Psoas muscle (tissue), 8 donors: ENCODE data around the gene PCSK7. TPM values are rescaled to one million over a fixed set of nuclear protein-coding genes. Genes with fewer than 3 reads are reported as not detected.

Experiments used
- ATAC-seq, 4 donors: fragments of 200-7000 bp; cut with Tn5 transposase; one replicate each; pipeline ENCODE4 v1.9.1; 2020; ENCODE audit warnings: moderate library complexity in 3 of 4, mild to moderate bottlenecking in 2 of 4
- DNase-seq, 2 donors: peaks; one replicate each; pipeline ENCODE4 v3.0.0-alpha.2; 2020
- H3K27ac ChIP-seq: fragments of 200-600 bp; one replicate; pipeline ENCODE4 v1.8.0; 2022
- H3K27me3 ChIP-seq, 3 donors: fragments of 200-600 bp in 1 of 3; one replicate each; pipeline versions ENCODE4 v1.6.1 to v1.8.0; 2013 to 2022; ENCODE audit warnings: low read length in 2 of 3, mild to moderate bottlenecking in 2 of 3, moderate library complexity in 1 of 3; ENCODE audit not compliant: insufficient read depth in 3 of 3
- H3K36me3 ChIP-seq, 2 donors: fragments of 200-600 bp in 1 of 2; one replicate each; pipeline versions ENCODE4 v1.6.1 to v1.8.0; 2013 to 2022; ENCODE audit warnings: low read depth in 1 of 2, mild to moderate bottlenecking in 1 of 2, moderate library complexity in 1 of 2; ENCODE audit not compliant: insufficient read depth in 1 of 2
- H3K4me1 ChIP-seq: fragments of 200-600 bp; one replicate; pipeline ENCODE4 v1.8.0; 2022
- H3K4me3 ChIP-seq: fragments of 200-600 bp; one replicate; pipeline ENCODE4 v1.8.0; 2022; ENCODE audit warnings: mild to moderate bottlenecking
- H3K9me3 ChIP-seq: fragments of 200-600 bp; one replicate; pipeline ENCODE4 v1.8.0; 2022
- CTCF ChIP-seq: fragments of 200-600 bp; IDR thresholded peaks from one replicate; pipeline ENCODE4 v1.8.0; 2022; ENCODE audit warnings: antibody characterized with exemption
- WGBS, 3 donors: extraction: QIAGEN DNeasy Blood & Tissue Kit; methylation state at CpG; one replicate each; pipeline versions ENCODE4 v1.1.6 to v1.1.7; 2013; 5-methylcytosine and 5-hydroxymethylcytosine counted together
- intact Hi-C, 2 donors: fragments of 100-400 bp; cut with DNase I; formaldehyde crosslinking; loops; one replicate each; pipeline versions ENCODE4 v1.11.0 to v1.14.2; 2022
- polyA plus RNA-seq, 3 donors: library from polyadenylated mRNA; stranded (reverse); fragments of 200-250 nt; gene quantifications; one replicate each; pipeline ENCODE4 v1.2.3, GENCODE V29; 2013
- total RNA-seq, 4 donors: library from RNA; stranded (reverse); fragmentation: NEBNext Ultra II Directional in 2 of 4; extraction: Animal tissue kit (Norgen Biotek cat#: 25700) in 2 of 4; gene quantifications; one replicate each; pipeline versions ENCODE4 v1.2.1 to v1.2.4, GENCODE V29; 2021 to 2023
- donor health status: healthy with polysubstance abuse.
- donor health status: DM: no; HTN: no; CAD: no; lungs with moderate emphysema.
- donor health status: Bipolar disorder and iron deficiency.
- donor health status: healthy.
- donor health status: DM: yes; HTN: yes; CAD: no.
- donor health status: DM: no; HTN: no; CAD: no.
- donor health status: DM: no; HTN: no; CAD: no.
- donor health status: DM: yes; HTN: yes; CAD: no.

Gene PCSK7
- total and polyA plus RNA-seq, 7 donors: 9.9 to 23.6 (median 17.5) TPM

GRCh38 chr11:117187428-117187798, 44.5 kb downstream of the PCSK7 start:
- Histone ChIP-seq H3K27me3 (no peaks in the 10 kb centered on the region), H3K4me1 (no peaks in the 10 kb centered on the region), H3K9me3 (no peaks in the 10 kb centered on the region), H3K36me3 (peaks cover 0 to 95% of the 10 kb centered on the region in 2 donors), H3K27ac (no peak overlapping the region), H3K4me3 (no peak overlapping the region)
- 76 to 84% (median 78%) methylated on average over 13 of the region's 13 CpGs for WGBS, 3 donors
- intact Hi-C loops: no loop called here
- ATAC-seq: no peak
- peak in 1 of 2 donors; percentile 36 for DNase-seq
- TF ChIP-seq CTCF: no peak

GRCh38 chr11:117187007-117187406, 44.9 kb downstream of the PCSK7 start:
- 68 to 73% (median 71%) methylated on average over 5 to 6 of the region's 6 CpGs for WGBS, 3 donors
- TF ChIP-seq CTCF: no peak
- no peak for ATAC-seq
- peak in 1 of 2 donors; percentile 37 for DNase-seq
- no peak overlapping the region for H3K4me3 ChIP-seq
- intact Hi-C loops: no loop called here
- no peaks in the 10 kb centered on the region for H3K4me1 ChIP-seq
- no peaks in the 10 kb centered on the region for H3K27me3 ChIP-seq
- H3K36me3 ChIP-seq: peaks cover 0 to 95% of the 10 kb centered on the region in 2 donors
- no peaks in the 10 kb centered on the region for H3K9me3 ChIP-seq
- no peak overlapping the region for H3K27ac ChIP-seq

DNA sequence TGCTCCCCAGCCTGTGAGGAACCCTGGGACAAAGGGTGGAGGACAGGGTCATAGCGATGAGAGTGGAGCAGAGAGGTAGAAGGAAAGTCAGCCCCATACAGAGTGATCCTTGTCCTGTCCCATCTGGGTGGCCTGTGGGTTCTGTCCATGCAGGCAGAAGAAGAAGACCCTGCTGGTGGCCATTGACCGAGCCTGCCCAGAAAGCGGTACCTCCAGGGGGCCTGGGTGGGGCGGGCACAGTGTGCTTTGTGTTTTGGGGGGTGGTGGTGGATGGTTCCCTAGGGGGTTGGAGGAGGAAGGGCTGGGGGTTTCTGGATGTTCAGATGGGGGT, 45.5 kb downstream of the PCSK7 start:
- no peak overlapping the region for H3K27ac ChIP-seq
- intact Hi-C loops: no loop called here
- WGBS, 3 donors: 91 to 98% (median 95%) methylated on average over 4 of the region's 4 CpGs
- H3K9me3 ChIP-seq: no peaks in the 10 kb centered on the region
- H3K36me3 ChIP-seq: peaks cover 0 to 92% of the 10 kb centered on the region in 2 donors
- TF ChIP-seq CTCF: no peak
- DNase-seq (peak in 1 of 2 donors; percentile 26), ATAC-seq (no peak)
- H3K27me3 ChIP-seq: no peaks in the 10 kb centered on the region
- peaks cover 3% of the 10 kb centered on the region for H3K4me1 ChIP-seq
- no peak overlapping the region for H3K4me3 ChIP-seq

DNA sequence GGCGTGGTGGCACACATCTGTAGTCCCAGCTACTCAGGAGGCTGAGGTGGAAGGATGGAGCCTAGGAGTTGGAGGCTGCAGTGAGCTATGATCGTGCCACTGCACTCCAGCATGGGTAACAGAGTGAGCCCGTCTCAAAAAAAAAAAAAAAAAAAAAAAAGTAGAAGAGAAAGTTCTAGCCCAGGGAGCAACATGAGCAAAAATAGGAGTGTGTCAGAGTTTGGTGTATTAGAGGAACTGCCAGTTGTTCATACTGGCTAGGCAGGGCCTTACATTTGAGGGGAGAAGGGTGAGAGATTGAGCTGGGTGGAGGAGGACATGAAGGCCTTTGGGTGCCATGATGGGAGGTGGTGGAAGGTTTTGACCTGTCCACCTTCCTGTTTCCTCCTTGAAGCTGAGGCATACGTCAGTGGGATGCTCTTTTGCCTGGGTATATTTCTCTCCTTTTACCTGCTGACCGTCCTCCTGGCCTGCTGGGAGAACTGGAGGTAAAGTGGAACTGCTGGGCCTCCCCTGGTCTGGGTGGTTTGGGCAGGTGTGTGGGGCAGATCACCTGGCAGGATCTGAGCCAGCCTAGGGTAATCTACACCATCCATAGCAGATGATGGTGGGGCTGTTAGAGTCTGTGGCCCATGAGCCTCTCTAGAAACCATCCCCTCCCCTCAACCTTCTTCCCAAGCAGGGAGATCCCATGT, 46.0 kb downstream of the PCSK7 start:
- Histone ChIP-seq H3K4me3 (no peak overlapping the region), H3K27me3 (no peaks in the 10 kb centered on the region), H3K27ac (no peak overlapping the region), H3K36me3 (peaks cover 0 to 87% of the 10 kb centered on the region in 2 donors), H3K4me1 (peaks cover 9% of the 10 kb centered on the region), H3K9me3 (no peaks in the 10 kb centered on the region)
- WGBS, 3 donors: 80 to 90% (median 87%) methylated on average over 5 of the region's 5 CpGs
- intact Hi-C loops: no loop called here
- no peak for TF ChIP-seq CTCF
- peak in 1 of 2 donors; percentile 38 for DNase-seq
- ATAC-seq: no peak
